ENCODE measurements around the gene TCF4.
A peak's percentile ranks its signal among the peaks of the same experiment; 100 is the strongest.

GRCh38 chr18:55522011-55522410 lies 66.0 kb downstream of the TCF4 start:
- TF ChIP-seq CTCF (IDR thresholded peaks at IDR 0.05) (peak; percentile 44), EZH2 (IDR thresholded peaks at IDR 0.05; ENCODE audit: borderline replicate concordance, insufficient read depth, low read depth, low read length, poor library complexity, severe bottlenecking) (no peak)

Data from B cell (primary cell).